Glutamatergic neuron (in vitro differentiated cells): ENCODE data around the gene APOBR. TPM values are rescaled to one million over a fixed set of nuclear protein-coding genes. Genes with fewer than 3 reads are reported as not detected.
"Not testable (repeated sequence)": the region's sequence is repeated elsewhere in the genome, so short reads cannot be mapped to it uniquely, and the experiment has no call there.

ENCODE experiments used
- DNase-seq: peaks from one replicate; pipeline ENCODE4 v3.0.0; 2022
- H3K27ac Mint-ChIP-seq: one replicate; pipeline ENCODE4 v1.8.0; 2020; ENCODE audit warnings: mild to moderate bottlenecking, mixed read lengths, inconsistent platforms; ENCODE audit not compliant: unreplicated experiment
- H3K27me3 Mint-ChIP-seq: one replicate; pipeline ENCODE4 v1.8.0; 2020; ENCODE audit warnings: mild to moderate bottlenecking, moderate library complexity, mixed read lengths, inconsistent platforms; ENCODE audit not compliant: unreplicated experiment
- H3K36me3 Mint-ChIP-seq: one replicate; pipeline ENCODE4 v1.8.0; 2020; ENCODE audit warnings: mild to moderate bottlenecking, mixed read lengths, inconsistent platforms; ENCODE audit not compliant: unreplicated experiment
- H3K4me1 Mint-ChIP-seq: one replicate; pipeline ENCODE4 v1.8.0; 2020; ENCODE audit warnings: mild to moderate bottlenecking, low read depth, mixed read lengths, inconsistent platforms; ENCODE audit not compliant: unreplicated experiment
- H3K4me3 Mint-ChIP-seq: one replicate; pipeline ENCODE4 v1.8.0; 2020; ENCODE audit warnings: mild to moderate bottlenecking, mixed read lengths, inconsistent platforms; ENCODE audit not compliant: unreplicated experiment
- H3K9me3 Mint-ChIP-seq: one replicate; pipeline ENCODE4 v1.8.0; 2020; ENCODE audit warnings: mild to moderate bottlenecking, moderate library complexity, mixed read lengths, inconsistent platforms; ENCODE audit not compliant: unreplicated experiment
- CTCF ChIP-seq: fragments of 200-600 bp; sonication (generic); IDR thresholded peaks from one replicate; pipeline ENCODE4 v1.5.0; 2021; ENCODE audit not compliant: partially characterized antibody, unreplicated experiment
- total RNA-seq: library from RNA; stranded (reverse); fragmentation: NEBNext Ultra II Directional; extraction: Animal tissue kit (Norgen Biotek cat#: 25700); gene quantifications from one replicate; pipeline ENCODE4 v1.2.1, GENCODE V29; 2021; ENCODE audit not compliant: unreplicated experiment

Gene APOBR
- total RNA-seq, 1 donor from 2014 or later: not detected

- Mint-ChIP-seq H3K27ac (no peak overlapping the region), H3K36me3 (no peaks in the 10 kb centered on the region), H3K4me3 (no peak overlapping the region)
These were observed 32.0 kb downstream of the APOBR start for GRCh38 chr16:28526201-28527099.

GRCh38 chr16:28527100-28527785, 32.8 kb downstream of the APOBR start:
- not testable (repeated sequence) for DNase-seq, H3K4me1 Mint-ChIP-seq, H3K27me3 Mint-ChIP-seq, H3K4me3 Mint-ChIP-seq, H3K27ac Mint-ChIP-seq, H3K9me3 Mint-ChIP-seq, H3K36me3 Mint-ChIP-seq

More at GRCh38 chr16:28526201-28527099, 32.0 kb downstream of the APOBR start:
- Mint-ChIP-seq H3K4me1 (no peaks in the 10 kb centered on the region), H3K9me3 (no peaks in the 10 kb centered on the region), H3K27me3 (no peaks in the 10 kb centered on the region)
- TF ChIP-seq CTCF: no peak
- DNase-seq: no peak

GRCh38 chr16:28527985-28528384, 33.5 kb downstream of the APOBR start:
- TF ChIP-seq CTCF: no peak
- H3K27me3 Mint-ChIP-seq: no peaks in the 10 kb centered on the region
- H3K4me3 Mint-ChIP-seq: no peak overlapping the region
- no peaks in the 10 kb centered on the region for H3K9me3 Mint-ChIP-seq
- no peaks in the 10 kb centered on the region for H3K4me1 Mint-ChIP-seq
- H3K36me3 Mint-ChIP-seq: no peaks in the 10 kb centered on the region
- no peak for DNase-seq
- no peak overlapping the region for H3K27ac Mint-ChIP-seq

DNA sequence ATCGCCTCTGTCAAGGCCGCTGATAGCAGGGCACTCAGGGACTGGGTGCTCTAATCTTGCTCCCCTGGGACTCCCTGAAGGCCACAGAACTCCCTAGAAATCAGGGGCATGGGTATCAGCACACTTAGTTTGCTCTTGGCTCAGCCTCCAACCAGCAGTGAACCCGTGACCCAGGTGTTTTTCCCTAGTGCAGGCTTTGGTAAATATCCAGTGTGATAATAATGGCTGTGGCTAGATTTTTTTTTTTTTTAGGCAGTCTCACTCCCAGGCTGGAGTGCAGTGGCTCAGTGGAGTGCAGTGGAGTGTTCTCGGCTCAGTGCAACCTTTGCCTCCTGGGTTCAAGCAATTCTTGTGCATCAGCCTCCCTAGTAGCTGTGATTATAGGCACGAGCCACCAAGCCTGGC, 34.0 kb downstream of the APOBR start:
- no peak for DNase-seq
- Mint-ChIP-seq H3K4me3 (no peak overlapping the region), H3K27ac (no peak overlapping the region), H3K9me3 (no peaks in the 10 kb centered on the region), H3K27me3 (no peaks in the 10 kb centered on the region), H3K4me1 (no peaks in the 10 kb centered on the region), H3K36me3 (no peaks in the 10 kb centered on the region)
- TF ChIP-seq CTCF: no peak

DNA sequence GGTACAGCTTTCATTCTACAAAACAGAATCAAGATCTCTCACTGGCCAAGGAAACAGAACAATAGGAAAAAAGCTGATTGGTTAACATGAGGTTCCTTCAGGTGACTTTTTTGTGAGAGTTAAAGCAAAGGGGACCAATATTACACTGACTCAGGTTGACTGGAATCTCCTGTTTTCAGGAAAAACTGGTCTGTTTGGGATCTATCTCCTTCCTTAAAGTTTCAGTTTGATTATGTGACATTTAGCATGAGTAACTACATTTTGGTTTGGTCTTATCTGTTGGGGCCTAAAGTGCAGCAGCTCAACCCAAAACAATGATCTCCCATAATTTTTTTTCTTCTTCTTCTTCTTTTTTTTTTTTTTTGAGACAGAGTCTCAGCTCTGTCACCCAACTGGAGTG, 34.7 kb downstream of the APOBR start:
- no peaks in the 10 kb centered on the region for H3K27me3 Mint-ChIP-seq
- H3K27ac Mint-ChIP-seq: no peak overlapping the region
- no peaks in the 10 kb centered on the region for H3K4me1 Mint-ChIP-seq
- TF ChIP-seq CTCF: no peak
- no peaks in the 10 kb centered on the region for H3K36me3 Mint-ChIP-seq
- no peak overlapping the region for H3K4me3 Mint-ChIP-seq
- DNase-seq: no peak
- H3K9me3 Mint-ChIP-seq: no peaks in the 10 kb centered on the region
